SK-N-SH (cell line): ENCODE measurements around the gene PPP1R16B. TPM values are rescaled to one million over a fixed set of nuclear protein-coding genes. Genes with fewer than 3 reads are reported as not detected.

Experiments used
- CTCF ChIA-PET: fragments of 300-600, 350-600 bp; formaldehyde crosslinking; extraction: SDS; loops from one replicate; lab custom pipeline; 2021; lab: Yijun Ruan, JAX
- POLR2A ChIA-PET: fragments of 350-600 bp; sonication (Branson Sonifier 250); formaldehyde crosslinking; extraction: SDS; loops from one replicate; lab custom pipeline; 2020; ENCODE audit warnings: antibody characterized with exemption, inconsistent platforms; lab: Yijun Ruan, JAX
- DNase-seq: peaks from one replicate; pipeline ENCODE4 v3.0.0; 2012
- H2AFZ ChIP-seq: fragments of 200-600 bp; sonication (generic); 2 replicates; pipeline ENCODE4 v1.8.1; 2016; ENCODE audit warnings: antibody characterized with exemption, mild to moderate bottlenecking, low read depth
- H3F3A ChIP-seq: fragments of 200-600 bp; sonication (generic); replicated peaks from 2 replicates; pipeline ENCODE3; 2016; ENCODE audit warnings: antibody characterized with exemption, mild to moderate bottlenecking; ENCODE audit not compliant: insufficient read depth
- H3K27ac ChIP-seq, 2 experiments: fragments of 200-500 bp in 1 of 2; fragments of 200-600 bp in 1 of 2; sonication (Bioruptor generic) in 1 of 2; sonication (generic), shearing (Covaris generic) in 1 of 2; 2 replicates each; pipeline versions ENCODE4 v1.5.1 to v1.6.1; 2014 to 2016; ENCODE audit warnings: low read depth in 2 of 2, inconsistent platforms in 1 of 2, low read length in 1 of 2, mild to moderate bottlenecking in 1 of 2, mixed read lengths in 1 of 2
- H3K27me3 ChIP-seq: fragments of 200-600 bp; sonication (generic), shearing (Covaris generic); 2 replicates; pipeline ENCODE4 v1.6.1; 2016; ENCODE audit warnings: mixed run types; ENCODE audit not compliant: insufficient read depth
- H3K36me3 ChIP-seq, 2 experiments: fragments of 200-500 bp in 1 of 2; fragments of 200-600 bp in 1 of 2; sonication (Bioruptor generic) in 1 of 2; sonication (generic) in 1 of 2; replicated peaks in 1 of 2; 2 replicates each; pipeline versions ENCODE3 to v1.5.1; 2014 to 2016; ENCODE audit warnings: low read length in 1 of 2, mild to moderate bottlenecking in 1 of 2; ENCODE audit not compliant: insufficient read depth in 2 of 2, control insufficient read depth in 1 of 2
- H3K4me1 ChIP-seq, 2 experiments: fragments of 200-500 bp in 1 of 2; fragments of 200-600 bp in 1 of 2; sonication (Bioruptor generic) in 1 of 2; sonication (generic), shearing (Covaris generic) in 1 of 2; 2 replicates each; pipeline versions ENCODE4 v1.5.1 to v1.6.1; 2014 to 2016; ENCODE audit warnings: low read depth in 1 of 2, low read length in 1 of 2, mixed run types in 1 of 2; ENCODE audit not compliant: insufficient read depth in 2 of 2, control insufficient read depth in 1 of 2
- H3K4me2 ChIP-seq: fragments of 200-600 bp; sonication (generic), shearing (Covaris generic); 2 replicates; pipeline ENCODE4 v1.6.1; 2017; ENCODE audit warnings: mixed run types
- H3K4me3 ChIP-seq, 2 experiments: fragments of 200-500 bp in 1 of 2; fragments of 200-600 bp in 1 of 2; sonication (Bioruptor generic) in 1 of 2; sonication (generic), shearing (Covaris generic) in 1 of 2; 2 replicates each; pipeline versions ENCODE4 v1.5.1 to v1.8.1; 2014 to 2016; ENCODE audit warnings: low read depth in 2 of 2, inconsistent platforms in 1 of 2, low read length in 1 of 2, mild to moderate bottlenecking in 1 of 2, mixed read lengths in 1 of 2, moderate library complexity in 1 of 2
- H3K79me2 ChIP-seq: fragments of 200-600 bp; sonication (generic); 2 replicates; pipeline ENCODE4 v1.8.1; 2017; ENCODE audit warnings: mild to moderate bottlenecking; ENCODE audit not compliant: insufficient read depth
- H3K9ac ChIP-seq: fragments of 200-600 bp; sonication (generic); 2 replicates; pipeline ENCODE4 v1.6.1; 2017; ENCODE audit warnings: mixed run types
- H3K9me2 ChIP-seq: fragments of 200-600 bp; sonication (generic); 2 replicates; pipeline ENCODE4 v1.6.1; 2017; ENCODE audit warnings: mixed run types
- H3K9me3 ChIP-seq: fragments of 200-600 bp; sonication (generic); 2 replicates; pipeline ENCODE4 v1.6.1; 2017; ENCODE audit warnings: mixed run types, mild to moderate bottlenecking, moderate library complexity
- H4K20me1 ChIP-seq: fragments of 200-600 bp; sonication (generic); 2 replicates; pipeline ENCODE4 v1.6.1; 2017; ENCODE audit warnings: mild to moderate bottlenecking, mixed run types; ENCODE audit not compliant: insufficient read depth
- CTCF ChIP-seq: fragments of 200-600 bp; sonication (generic); IDR thresholded peaks from 2 replicates; pipeline ENCODE4 v1.6.1; 2017; ENCODE audit warnings: antibody characterized with exemption, mild to moderate bottlenecking, moderate library complexity
- ELF1 ChIP-seq: IDR thresholded peaks from 2 replicates; pipeline ENCODE4 v1.4.0; 2012
- FOXJ3 ChIP-seq: sonication (generic); formaldehyde crosslinking; IDR thresholded peaks from 2 replicates; pipeline ENCODE4 v1.5.1; 2020; ENCODE audit warnings: mild to moderate bottlenecking, missing genetic modification reagents
- GABPA ChIP-seq: IDR thresholded peaks from 2 replicates; pipeline ENCODE4 v1.4.0; 2012; ENCODE audit warnings: low read depth, mild to moderate bottlenecking
- NFIC ChIP-seq: IDR thresholded peaks from 2 replicates; pipeline ENCODE4 v1.4.0; 2012; ENCODE audit warnings: borderline replicate concordance
- NRF1 ChIP-seq: IDR thresholded peaks from 2 replicates; pipeline ENCODE4 v1.6.1; 2012; ENCODE audit warnings: low read depth, mild to moderate bottlenecking, low read length
- RAD21 ChIP-seq: IDR thresholded peaks from 2 replicates; pipeline ENCODE4 v1.6.1; 2012; ENCODE audit warnings: mild to moderate bottlenecking, low read length
- RFX5 ChIP-seq: IDR thresholded peaks from 2 replicates; pipeline ENCODE4 v1.6.1; 2012; ENCODE audit warnings: mild to moderate bottlenecking, improper control_type of control experiment, low read length
- TEAD4 ChIP-seq: IDR thresholded peaks from 2 replicates; pipeline ENCODE4 v1.4.0; 2012; ENCODE audit warnings: mild to moderate bottlenecking, borderline replicate concordance; ENCODE audit not compliant: insufficient read depth
- YY1 ChIP-seq: IDR thresholded peaks from 2 replicates; pipeline ENCODE4 v1.4.0; 2012; ENCODE audit warnings: low read depth, mild to moderate bottlenecking
- ZBTB33 ChIP-seq: IDR thresholded peaks from 2 replicates; pipeline ENCODE4 v1.4.0; 2012; ENCODE audit warnings: low read depth, borderline replicate concordance
- WGBS: methylation state at CpG from one replicate; pipeline ENCODE4 v1.1.6; 2017; ENCODE audit warnings: low lambda C conversion rate; 5-methylcytosine and 5-hydroxymethylcytosine counted together
- polyA plus RNA-seq, 3 experiments: library from polyadenylated mRNA; depleted of rRNA; stranded (reverse); fragments of >200 nt; gene quantifications; 2 replicates each; pipeline ENCODE4 v1.2.3, GENCODE V29; 2012

The PPP1R16B gene
- polyA plus RNA-seq, 1 of the 3 experiments (the other 2 are of a cell fraction), result 0.28 TPM

GRCh38 chr20:38809942-38810341, 4.4 kb downstream of the PPP1R16B start:
- WGBS, result 32% methylated on average over 6 of the region's 6 CpGs
- no peak overlapping the region for H3K4me3 ChIP-seq
- POLR2A ChIA-PET, result no interaction called here
- DNase-seq, result no peak
- H4K20me1 ChIP-seq, result no peaks in the 10 kb centered on the region
- CTCF ChIA-PET, result interaction anchor here (1.3 kb wide), 1 partner anchor 20 kb away, joined by 4 read pairs; no protein-coding TSS in a partner anchor
- H3K27ac ChIP-seq, result no peak overlapping the region
- H3K27me3 ChIP-seq, result peaks cover 32% of the 10 kb centered on the region
- no peak overlapping the region for H3K4me2 ChIP-seq
- no peaks in the 10 kb centered on the region for H3K36me3 ChIP-seq
- peaks cover 0 to 30% of the 10 kb centered on the region in 2 experiments; a peak in 1 of 4 replicates for H3K4me1 ChIP-seq
- no peaks in the 10 kb centered on the region for H3K9me3 ChIP-seq
- H3K79me2 ChIP-seq, result no peaks in the 10 kb centered on the region
- H3K9ac ChIP-seq, result no peak overlapping the region
- TF ChIP-seq NFIC (no peak), CTCF (no peak), FOXJ3 (CRISPR knock-in tag) (no peak)
- no peak overlapping the region for H2AFZ ChIP-seq
- no peaks in the 10 kb centered on the region for H3F3A ChIP-seq
- H3K9me2 ChIP-seq, result no peaks in the 10 kb centered on the region

- Histone ChIP-seq H2AFZ (no peak overlapping the region), H3K4me3 (no peak overlapping the region), H3K36me3 (no peaks in the 10 kb centered on the region), H3K27me3 (peaks cover 23% of the 10 kb centered on the region), H3F3A (no peaks in the 10 kb centered on the region), H3K79me2 (no peaks in the 10 kb centered on the region), H3K27ac (no peak overlapping the region), H3K9me2 (no peaks in the 10 kb centered on the region), H4K20me1 (no peaks in the 10 kb centered on the region), H3K4me1 (peaks cover 0 to 26% of the 10 kb centered on the region in 2 experiments; a peak in 1 of 4 replicates), H3K9ac (no peak overlapping the region), H3K4me2 (no peak overlapping the region), H3K9me3 (no peaks in the 10 kb centered on the region)
- ChIA-PET CTCF (no interaction called here), POLR2A (no interaction called here)
- no peak for DNase-seq
- TF ChIP-seq NRF1, result no peak
- TF ChIP-seq TEAD4, result no peak
- TF ChIP-seq YY1, result no peak
- TF ChIP-seq GABPA, result no peak
- no peak for TF ChIP-seq CTCF
- no peak for TF ChIP-seq RFX5
- TF ChIP-seq RAD21, result no peak
- TF ChIP-seq ELF1, result no peak
- TF ChIP-seq ZBTB33, result no peak
- WGBS, result 51% methylated on average over 4 of the region's 4 CpGs
Observed at GRCh38 chr20:38810926-38811630, 5.6 kb downstream of the PPP1R16B start.
